Liver (tissue), 9 donors: Measurements from ENCODE around the gene WNT3A. TPM values are rescaled to one million over a fixed set of nuclear protein-coding genes. Genes with fewer than 3 reads are reported as not detected.

Experiments
- DNase-seq: peaks from one replicate; pipeline ENCODE4 v3.0.0-alpha.2; 2017; ENCODE audit warnings: low spot score
- H3K27ac ChIP-seq, 2 donors: one replicate each; pipeline ENCODE4 v1.7.0; 2013; ENCODE audit warnings: inconsistent platforms in 2 of 2, low read length in 2 of 2, control low read depth in 1 of 2, low read depth in 1 of 2, mild to moderate bottlenecking in 1 of 2
- H3K27me3 ChIP-seq, 4 donors: one replicate each; pipeline versions ENCODE4 v1.6.1 to v1.7.0; 2013; ENCODE audit warnings: low read length in 3 of 4, inconsistent platforms in 1 of 4, mild to moderate bottlenecking in 1 of 4, moderate library complexity in 1 of 4; ENCODE audit not compliant: control insufficient read depth in 4 of 4, insufficient read depth in 4 of 4
- H3K36me3 ChIP-seq, 4 donors: one replicate each; pipeline versions ENCODE4 v1.6.1 to v1.7.0; 2013; ENCODE audit warnings: low read length in 3 of 4, mild to moderate bottlenecking in 3 of 4, low read depth in 1 of 4, moderate library complexity in 1 of 4; ENCODE audit not compliant: control insufficient read depth in 4 of 4, insufficient read depth in 3 of 4
- H3K4me1 ChIP-seq, 4 donors: one replicate each; pipeline versions ENCODE4 v1.6.1 to v1.7.0; 2013; ENCODE audit warnings: low read length in 3 of 4, mild to moderate bottlenecking in 3 of 4, moderate library complexity in 1 of 4; ENCODE audit not compliant: control insufficient read depth in 4 of 4, insufficient read depth in 4 of 4
- H3K4me3 ChIP-seq, 3 donors: one replicate each; pipeline versions ENCODE4 v1.6.1 to v1.7.0; 2013; ENCODE audit warnings: low read length in 3 of 3, control low read depth in 1 of 3, low read depth in 1 of 3, mild to moderate bottlenecking in 1 of 3
- H3K9ac ChIP-seq, 2 donors: one replicate each; pipeline ENCODE4 v1.7.0; 2013; ENCODE audit warnings: low read length in 2 of 2, mild to moderate bottlenecking in 2 of 2, moderate library complexity in 2 of 2, control low read depth in 1 of 2, low read depth in 1 of 2
- H3K9me3 ChIP-seq, 4 donors: one replicate each; pipeline versions ENCODE4 v1.6.1 to v1.7.0; 2013; ENCODE audit warnings: low read length in 3 of 4; ENCODE audit not compliant: control insufficient read depth in 4 of 4
- EGR1 ChIP-seq, 2 donors: IDR thresholded peaks; 2 replicates each; pipeline ENCODE4 v1.6.1; 2016 to 2018; ENCODE audit warnings: antibody characterized with exemption in 2 of 2, low read depth in 2 of 2
- FOXA1 ChIP-seq: IDR thresholded peaks from 2 replicates; pipeline ENCODE4 v1.6.1; 2016; ENCODE audit warnings: antibody characterized with exemption
- GABPA ChIP-seq, 2 donors: IDR thresholded peaks in 1 of 2; conservative IDR thresholded peaks in 1 of 2; 2 replicates each; pipeline ENCODE4 v1.6.1; 2016; ENCODE audit warnings: antibody characterized with exemption in 2 of 2, mild to moderate bottlenecking in 1 of 2, moderate library complexity in 1 of 2
- HNF4A ChIP-seq, 2 donors: conservative IDR thresholded peaks; 2 replicates each; pipeline ENCODE4 v1.6.1; 2016; ENCODE audit warnings: antibody characterized with exemption in 2 of 2, mild to moderate bottlenecking in 2 of 2
- HNF4G ChIP-seq: IDR thresholded peaks from 2 replicates; pipeline ENCODE4 v1.6.1; 2016; ENCODE audit warnings: antibody characterized with exemption
- JUND ChIP-seq, 2 donors: IDR thresholded peaks; 2 replicates each; pipeline ENCODE4 v1.6.1; 2016; ENCODE audit warnings: antibody characterized with exemption in 2 of 2
- NR2F2 ChIP-seq: IDR thresholded peaks from 2 replicates; pipeline ENCODE4 v1.6.1; 2016; ENCODE audit warnings: antibody characterized with exemption
- RAD21 ChIP-seq, 2 donors: IDR thresholded peaks; 2 replicates each; pipeline ENCODE4 v1.6.1; 2016; ENCODE audit warnings: antibody characterized with exemption in 2 of 2, mild to moderate bottlenecking in 2 of 2
- RXRA ChIP-seq, 2 donors: IDR thresholded peaks; 2 replicates each; pipeline ENCODE4 v1.6.1; 2017 to 2018; ENCODE audit warnings: antibody characterized with exemption in 2 of 2, mild to moderate bottlenecking in 1 of 2
- SP1 ChIP-seq: IDR thresholded peaks from 2 replicates; pipeline ENCODE4 v1.6.1; 2018; ENCODE audit warnings: antibody characterized with exemption, mild to moderate bottlenecking
- YY1 ChIP-seq: IDR thresholded peaks from 2 replicates; pipeline ENCODE4 v1.6.1; 2016; ENCODE audit warnings: antibody characterized with exemption, mild to moderate bottlenecking
- WGBS: extraction: QIAGEN DNeasy Blood & Tissue Kit; methylation state at CpG from one replicate; pipeline ENCODE4 v1.1.7; 2013; 5-methylcytosine and 5-hydroxymethylcytosine counted together
- polyA plus RNA-seq, 2 donors: library from polyadenylated mRNA; stranded (reverse) in 1 of 2; unstranded in 1 of 2; fragments of 200-250 nt in 1 of 2; fragments of >200 nt in 1 of 2; fragmentation: Nextera tagmentation in 1 of 2; extraction: Ambion mirVana in 1 of 2; gene quantifications; one replicate each; pipeline versions ENCODE4 v1.2.1 to v1.2.3, GENCODE V29; 2013 to 2015
- total RNA-seq, 2 donors: library from RNA; depleted of rRNA; stranded (reverse); fragments of >200 nt; gene quantifications; one replicate each; pipeline ENCODE4 v1.2.3, GENCODE V29; 2014
- TF ChIP-seq, protein P1 (sequence below): IDR thresholded peaks from 2 replicates; pipeline ENCODE4 v1.6.1; 2016; ENCODE audit warnings: antibody characterized with exemption
- TF ChIP-seq, protein P2 (sequence below): IDR thresholded peaks from 2 replicates; pipeline ENCODE4 v1.6.1; 2016; ENCODE audit warnings: antibody characterized with exemption, mild to moderate bottlenecking
- TF ChIP-seq, protein P3 (sequence below): IDR thresholded peaks from 2 replicates; pipeline ENCODE4 v1.6.1; 2016; ENCODE audit warnings: antibody characterized with exemption
- donor health status: healthy.
- donor health status: healthy.
- donor health status: healthy.
- donor health status: healthy.
- donor health status: healthy.

WNT3A gene
- total and polyA plus RNA-seq, 4 donors = not detected

DNA sequence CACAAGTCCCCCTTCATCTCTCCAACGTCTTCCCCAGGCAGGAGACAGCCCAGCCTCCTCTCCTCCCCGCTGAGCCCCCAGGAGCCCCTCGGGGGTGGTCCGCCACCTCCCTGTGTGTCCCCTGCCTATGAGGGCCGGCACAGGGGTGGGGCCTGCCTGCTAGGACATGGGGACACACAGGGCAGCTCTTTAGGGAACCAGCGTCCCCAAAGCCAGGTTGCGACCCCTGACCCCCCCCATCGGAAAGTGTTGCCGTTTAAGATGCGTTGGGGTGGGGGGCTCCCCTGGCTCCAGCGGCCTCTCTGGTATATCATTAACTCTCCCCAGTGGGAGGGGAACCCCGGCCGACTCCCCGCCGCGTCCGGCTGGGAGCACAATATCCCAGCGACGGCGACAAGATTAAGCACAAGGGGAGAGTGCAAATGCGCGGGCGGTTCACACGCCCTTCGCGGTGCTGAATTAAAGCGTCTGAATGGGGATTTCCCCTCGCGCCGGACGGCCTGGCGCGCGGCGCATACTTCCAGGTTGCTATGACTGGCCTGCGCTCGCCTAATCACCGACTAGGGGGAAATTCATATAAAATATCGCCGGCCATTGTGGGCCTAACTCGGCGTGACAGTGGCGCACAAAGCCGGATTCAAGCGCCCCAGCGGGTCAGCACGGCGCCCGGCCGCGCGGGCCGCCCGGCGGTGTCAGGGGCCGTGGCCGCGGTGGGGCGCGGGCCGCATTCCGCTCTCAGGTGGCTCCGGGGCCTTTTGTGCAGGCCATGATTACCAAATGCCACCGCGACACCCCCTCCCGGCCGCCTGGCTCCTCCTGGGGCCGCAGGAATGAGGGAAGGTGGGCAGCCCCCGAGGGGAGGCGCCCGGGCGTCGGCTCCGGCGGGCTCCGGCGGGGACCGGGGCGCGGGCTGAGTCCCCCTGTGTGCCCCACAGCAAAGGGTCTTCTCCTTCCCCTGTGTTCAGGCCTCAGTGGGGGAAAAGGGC is 30.9 kb downstream of the WNT3A start (continued):
- TF ChIP-seq RXRA (IDR thresholded peaks at IDR 0.05) (no peak), FOXA1 (no peak), HNF4A (conservative IDR thresholded peaks at IDR 0.05) (no peak)

DNA sequence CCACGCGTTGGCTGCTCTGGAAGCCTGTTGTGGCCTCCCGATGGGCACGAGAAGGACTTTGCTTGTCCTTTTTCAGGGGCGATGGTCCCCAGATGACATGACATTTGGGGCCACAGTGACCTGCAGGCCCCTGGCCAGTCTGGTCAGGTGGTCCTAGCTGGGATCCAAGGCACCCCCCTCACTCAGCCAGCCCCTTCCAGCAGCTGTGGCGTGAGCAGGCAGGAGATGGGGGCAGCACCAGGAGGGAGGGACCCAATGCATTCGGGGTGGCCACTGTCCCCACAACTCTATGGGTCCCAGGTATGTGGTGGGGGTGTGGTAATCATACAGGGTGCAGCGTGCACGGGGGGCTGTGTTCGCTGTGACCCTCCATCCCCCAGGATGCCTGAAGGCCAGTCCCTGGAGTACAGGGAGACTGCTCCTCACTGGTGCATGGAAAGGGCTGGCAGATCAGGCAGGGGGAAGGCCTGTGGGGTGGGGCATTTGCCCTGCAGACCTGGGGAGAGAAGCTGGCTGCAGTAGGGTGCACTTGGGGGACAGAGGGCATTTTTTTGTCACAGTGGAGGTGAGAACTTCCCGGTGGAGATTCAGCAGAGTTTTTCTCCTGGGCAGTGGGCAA is 31.7 kb downstream of the WNT3A start:
- H3K27me3 ChIP-seq = peaks cover 0 to 5% (median 0%) of the 10 kb centered on the region in 4 donors
- 70% methylated on average over 11 of the region's 11 CpGs for WGBS
- peaks cover 0 to 8% (median 4%) of the 10 kb centered on the region in 4 donors for H3K4me1 ChIP-seq
- H3K9me3 ChIP-seq = no peaks in the 10 kb centered on the region
- no peak overlapping the region for H3K4me3 ChIP-seq
- no peaks in the 10 kb centered on the region for H3K36me3 ChIP-seq
- TF ChIP-seq JUND (IDR thresholded peaks at IDR 0.05) (no peak), NR2F2 (no peak), HNF4G (no peak), YY1 (no peak), GABPA (IDR thresholded peaks at IDR 0.05 in 1 of 2, conservative IDR thresholded peaks at IDR 0.05 in 1 of 2) (no peak), FOXA1 (no peak), RXRA (IDR thresholded peaks at IDR 0.05) (no peak), SP1 (no peak), RAD21 (IDR thresholded peaks at IDR 0.05) (no peak), HNF4A (conservative IDR thresholded peaks at IDR 0.05) (no peak), EGR1 (IDR thresholded peaks at IDR 0.05; ENCODE audit: low read depth in 2 of 2) (no peak)
- TF ChIP-seq, protein P1, sequence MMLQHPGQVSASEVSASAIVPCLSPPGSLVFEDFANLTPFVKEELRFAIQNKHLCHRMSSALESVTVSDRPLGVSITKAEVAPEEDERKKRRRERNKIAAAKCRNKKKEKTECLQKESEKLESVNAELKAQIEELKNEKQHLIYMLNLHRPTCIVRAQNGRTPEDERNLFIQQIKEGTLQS = no peak
- TF ChIP-seq, protein P2, sequence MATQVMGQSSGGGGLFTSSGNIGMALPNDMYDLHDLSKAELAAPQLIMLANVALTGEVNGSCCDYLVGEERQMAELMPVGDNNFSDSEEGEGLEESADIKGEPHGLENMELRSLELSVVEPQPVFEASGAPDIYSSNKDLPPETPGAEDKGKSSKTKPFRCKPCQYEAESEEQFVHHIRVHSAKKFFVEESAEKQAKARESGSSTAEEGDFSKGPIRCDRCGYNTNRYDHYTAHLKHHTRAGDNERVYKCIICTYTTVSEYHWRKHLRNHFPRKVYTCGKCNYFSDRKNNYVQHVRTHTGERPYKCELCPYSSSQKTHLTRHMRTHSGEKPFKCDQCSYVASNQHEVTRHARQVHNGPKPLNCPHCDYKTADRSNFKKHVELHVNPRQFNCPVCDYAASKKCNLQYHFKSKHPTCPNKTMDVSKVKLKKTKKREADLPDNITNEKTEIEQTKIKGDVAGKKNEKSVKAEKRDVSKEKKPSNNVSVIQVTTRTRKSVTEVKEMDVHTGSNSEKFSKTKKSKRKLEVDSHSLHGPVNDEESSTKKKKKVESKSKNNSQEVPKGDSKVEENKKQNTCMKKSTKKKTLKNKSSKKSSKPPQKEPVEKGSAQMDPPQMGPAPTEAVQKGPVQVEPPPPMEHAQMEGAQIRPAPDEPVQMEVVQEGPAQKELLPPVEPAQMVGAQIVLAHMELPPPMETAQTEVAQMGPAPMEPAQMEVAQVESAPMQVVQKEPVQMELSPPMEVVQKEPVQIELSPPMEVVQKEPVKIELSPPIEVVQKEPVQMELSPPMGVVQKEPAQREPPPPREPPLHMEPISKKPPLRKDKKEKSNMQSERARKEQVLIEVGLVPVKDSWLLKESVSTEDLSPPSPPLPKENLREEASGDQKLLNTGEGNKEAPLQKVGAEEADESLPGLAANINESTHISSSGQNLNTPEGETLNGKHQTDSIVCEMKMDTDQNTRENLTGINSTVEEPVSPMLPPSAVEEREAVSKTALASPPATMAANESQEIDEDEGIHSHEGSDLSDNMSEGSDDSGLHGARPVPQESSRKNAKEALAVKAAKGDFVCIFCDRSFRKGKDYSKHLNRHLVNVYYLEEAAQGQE = no peak
- TF ChIP-seq, protein P3, sequence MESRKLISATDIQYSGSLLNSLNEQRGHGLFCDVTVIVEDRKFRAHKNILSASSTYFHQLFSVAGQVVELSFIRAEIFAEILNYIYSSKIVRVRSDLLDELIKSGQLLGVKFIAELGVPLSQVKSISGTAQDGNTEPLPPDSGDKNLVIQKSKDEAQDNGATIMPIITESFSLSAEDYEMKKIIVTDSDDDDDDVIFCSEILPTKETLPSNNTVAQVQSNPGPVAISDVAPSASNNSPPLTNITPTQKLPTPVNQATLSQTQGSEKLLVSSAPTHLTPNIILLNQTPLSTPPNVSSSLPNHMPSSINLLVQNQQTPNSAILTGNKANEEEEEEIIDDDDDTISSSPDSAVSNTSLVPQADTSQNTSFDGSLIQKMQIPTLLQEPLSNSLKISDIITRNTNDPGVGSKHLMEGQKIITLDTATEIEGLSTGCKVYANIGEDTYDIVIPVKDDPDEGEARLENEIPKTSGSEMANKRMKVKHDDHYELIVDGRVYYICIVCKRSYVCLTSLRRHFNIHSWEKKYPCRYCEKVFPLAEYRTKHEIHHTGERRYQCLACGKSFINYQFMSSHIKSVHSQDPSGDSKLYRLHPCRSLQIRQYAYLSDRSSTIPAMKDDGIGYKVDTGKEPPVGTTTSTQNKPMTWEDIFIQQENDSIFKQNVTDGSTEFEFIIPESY = no peak
- H3K9ac ChIP-seq = no peak overlapping the region
- no peak for DNase-seq
- no peak overlapping the region for H3K27ac ChIP-seq
